HT1080 (cell line): ENCODE measurements around the gene LRRC47. TPM values are rescaled to one million over a fixed set of nuclear protein-coding genes. Genes with fewer than 3 reads are reported as not detected.

Experiments
- DNase-seq: peaks from one replicate; pipeline ENCODE4 v3.0.0-alpha.2; 2015; ENCODE audit warnings: low read depth
- polyA plus RNA-seq, 2 experiments: library from polyadenylated mRNA; depleted of rRNA; stranded (reverse); fragments of >200 nt; gene quantifications; 2 replicates each; pipeline ENCODE4 v1.2.3, GENCODE V29; 2015
- total RNA-seq: library from RNA; depleted of rRNA; stranded (reverse); fragments of >200 nt; shearing (Covaris generic); gene quantifications from 2 replicates; pipeline ENCODE4 v1.2.3, GENCODE V29; 2014; rRNA removed

Gene LRRC47
- 46.2 and 59.1 TPM in 2 replicates for total RNA-seq
- polyA plus RNA-seq (2015; cell fraction: cytosol; rRNA removed), result 37.4 and 42.9 TPM in 2 replicates
- polyA plus RNA-seq (2015; cell fraction: nucleus; rRNA removed), result 67.7 and 70.6 TPM in 2 replicates

- peak; percentile 87 for DNase-seq
Observed at GRCh38 chr1:3796215-3797061, at the start of gene LRRC47. TSS of gene LRRC47 (minus strand) at chr1:3796498. CDS start at chr1:3796476, 22 bp downstream.

- DNase-seq, result no peak
Observed at GRCh38 chr1:3842912-3843311, 46.6 kb upstream of the LRRC47 start.

GRCh38 chr1:3841491-3841890, 45.2 kb upstream of the LRRC47 start:
- DNase-seq, result no peak

- DNase-seq, result no peak
Observed at GRCh38 chr1:3838788-3839187, 42.5 kb upstream of the LRRC47 start.

GRCh38 chr1:3837685-3838084, 41.4 kb upstream of the LRRC47 start:
- DNase-seq, result no peak

GRCh38 chr1:3837200-3837599, 40.9 kb upstream of the LRRC47 start:
- DNase-seq, result no peak

- DNase-seq, result peak; percentile 92
Observed at GRCh38 chr1:3836421-3836820, 40.1 kb upstream of the LRRC47 start.

- DNase-seq, result no peak
Observed at GRCh38 chr1:3834701-3835100, 38.4 kb upstream of the LRRC47 start.

GRCh38 chr1:3831689-3832088, 35.4 kb upstream of the LRRC47 start:
- no peak for DNase-seq

GRCh38 chr1:3828391-3828790, 32.1 kb upstream of the LRRC47 start:
- no peak for DNase-seq

GRCh38 chr1:3827813-3828307, 31.6 kb upstream of the LRRC47 start:
- peak; percentile 17 for DNase-seq

- DNase-seq, result no peak
Observed at GRCh38 chr1:3825356-3825755, 29.1 kb upstream of the LRRC47 start.

GRCh38 chr1:3824650-3825049, 28.4 kb upstream of the LRRC47 start:
- DNase-seq, result no peak

- no peak for DNase-seq
Observed at GRCh38 chr1:3822421-3822820, 26.1 kb upstream of the LRRC47 start.

GRCh38 chr1:3821908-3822307, 25.6 kb upstream of the LRRC47 start:
- no peak for DNase-seq

GRCh38 chr1:3821447-3821846, 25.1 kb upstream of the LRRC47 start:
- no peak for DNase-seq

- DNase-seq, result no peak
Observed at GRCh38 chr1:3821004-3821403, 24.7 kb upstream of the LRRC47 start.

- no peak for DNase-seq
Observed at GRCh38 chr1:3820316-3820715, 24.0 kb upstream of the LRRC47 start.

GRCh38 chr1:3819771-3820200, 23.5 kb upstream of the LRRC47 start:
- no peak for DNase-seq

- no peak for DNase-seq
Observed at GRCh38 chr1:3817821-3818597, 21.7 kb upstream of the LRRC47 start.

GRCh38 chr1:3817138-3817740, 20.9 kb upstream of the LRRC47 start:
- no peak for DNase-seq
